ENCODE measurements around the gene MMD2. TPM values are rescaled to one million over a fixed set of nuclear protein-coding genes. Genes with fewer than 3 reads are reported as not detected.

Gene MMD2
- total and polyA plus RNA-seq, 2 experiments from 2014 or later: not detected

- Histone ChIP-seq H3K4me2 (ENCODE audit: unreplicated experiment) (no peak overlapping the region), H3K79me2 (ENCODE audit: insufficient read depth) (no peaks in the 10 kb centered on the region), H3K27ac (no peak overlapping the region), H3K4me1 (ENCODE audit: insufficient read depth) (no peaks in the 10 kb centered on the region), H3K9me2 (ENCODE audit: insufficient read depth) (no peaks in the 10 kb centered on the region), H3K9me3 (ENCODE audit: low read depth) (no peaks in the 10 kb centered on the region), H3K4me3 (no peak overlapping the region), H3K36me3 (ENCODE audit: low read depth) (no peaks in the 10 kb centered on the region), H2AFZ (no peak overlapping the region), H3F3A (ENCODE audit: insufficient read depth) (no peaks in the 10 kb centered on the region), H3K9ac (no peak overlapping the region), H3K27me3 (replicated peaks; ENCODE audit: insufficient read depth) (peaks cover 4% of the 10 kb centered on the region; the same call in 1 of the 2 replicates), H4K20me1 (ENCODE audit: insufficient read depth) (no peaks in the 10 kb centered on the region)
- no peak for TF ChIP-seq EZH2 (IDR thresholded peaks at IDR 0.05; ENCODE audit: insufficient read depth, poor library complexity, severe bottlenecking)
- in situ Hi-C loops (cut with MboI): no loop called here
- WGBS, 2 experiments (ENCODE audit: low coverage in 1 of 2, low lambda C conversion rate in 2 of 2, missing lambda C conversion rate in 2 of 2): 56 to 64% methylated on average over 7 of the region's 7 CpGs
- no peak for DNase-seq
Measured at GRCh38 chr7:4937411-4937810, 21.6 kb downstream of the MMD2 start.

- H3K4me3 ChIP-seq: no peak overlapping the region
- WGBS, 2 experiments (ENCODE audit: low coverage in 1 of 2, low lambda C conversion rate in 2 of 2, missing lambda C conversion rate in 2 of 2): 56 to 59% methylated on average over 15 of the region's 15 CpGs
- H2AFZ ChIP-seq: no peak overlapping the region
- no peak overlapping the region for H3K9ac ChIP-seq
- no peak overlapping the region for H3K27ac ChIP-seq
- H3K27me3 ChIP-seq (replicated peaks; ENCODE audit: insufficient read depth): peaks cover 4% of the 10 kb centered on the region; the same call in 1 of the 2 replicates
- H3K9me3 ChIP-seq (ENCODE audit: low read depth): no peaks in the 10 kb centered on the region
- DNase-seq: no peak
- TF ChIP-seq EZH2 (IDR thresholded peaks at IDR 0.05; ENCODE audit: insufficient read depth, poor library complexity, severe bottlenecking): no peak
- TF ChIP-seq EZH2phosphoT487 (IDR thresholded peaks at IDR 0.05; ENCODE audit: insufficient read depth, low read depth): no peak
- no peaks in the 10 kb centered on the region for H3F3A ChIP-seq (ENCODE audit: insufficient read depth)
- no peaks in the 10 kb centered on the region for H3K36me3 ChIP-seq (ENCODE audit: low read depth)
- H3K9me2 ChIP-seq (ENCODE audit: insufficient read depth): no peaks in the 10 kb centered on the region
- no peaks in the 10 kb centered on the region for H4K20me1 ChIP-seq (ENCODE audit: insufficient read depth)
- no peaks in the 10 kb centered on the region for H3K4me1 ChIP-seq (ENCODE audit: insufficient read depth)
- in situ Hi-C loops (cut with MboI): no loop called here
- no peak overlapping the region for H3K4me2 ChIP-seq (ENCODE audit: unreplicated experiment)
- no peaks in the 10 kb centered on the region for H3K79me2 ChIP-seq (ENCODE audit: insufficient read depth)
Measured at GRCh38 chr7:4934419-4935025, 24.5 kb downstream of the MMD2 start.

GRCh38 chr7:4931943-4932342 is 27.0 kb downstream of the MMD2 start:
- Histone ChIP-seq H3K9me2 (ENCODE audit: insufficient read depth) (no peaks in the 10 kb centered on the region), H3K4me2 (ENCODE audit: unreplicated experiment) (no peak overlapping the region), H3F3A (ENCODE audit: insufficient read depth) (no peaks in the 10 kb centered on the region), H3K9me3 (ENCODE audit: low read depth) (no peaks in the 10 kb centered on the region), H3K4me3 (no peak overlapping the region), H3K9ac (no peak overlapping the region), H3K36me3 (ENCODE audit: low read depth) (no peaks in the 10 kb centered on the region), H3K27me3 (replicated peaks; ENCODE audit: insufficient read depth) (no peaks in the 10 kb centered on the region), H4K20me1 (ENCODE audit: insufficient read depth) (no peaks in the 10 kb centered on the region), H2AFZ (no peak overlapping the region), H3K4me1 (ENCODE audit: insufficient read depth) (no peaks in the 10 kb centered on the region), H3K79me2 (ENCODE audit: insufficient read depth) (no peaks in the 10 kb centered on the region), H3K27ac (no peak overlapping the region)
- no peak for DNase-seq
- in situ Hi-C loops (cut with MboI): no loop called here
- 42 to 46% methylated on average over 12 of the region's 12 CpGs for WGBS, 2 experiments (ENCODE audit: low coverage in 1 of 2, low lambda C conversion rate in 2 of 2, missing lambda C conversion rate in 2 of 2)
- TF ChIP-seq EZH2 (IDR thresholded peaks at IDR 0.05; ENCODE audit: insufficient read depth, poor library complexity, severe bottlenecking) (no peak), EZH2phosphoT487 (IDR thresholded peaks at IDR 0.05; ENCODE audit: insufficient read depth, low read depth) (no peak)

GRCh38 chr7:4929005-4929404 is 30.0 kb downstream of the MMD2 start:
- Histone ChIP-seq H3K36me3 (ENCODE audit: low read depth) (no peaks in the 10 kb centered on the region), H3K27ac (no peak overlapping the region), H3K27me3 (replicated peaks; ENCODE audit: insufficient read depth) (no peaks in the 10 kb centered on the region), H3K9me2 (ENCODE audit: insufficient read depth) (no peaks in the 10 kb centered on the region), H3K4me2 (ENCODE audit: unreplicated experiment) (no peak overlapping the region), H3K79me2 (ENCODE audit: insufficient read depth) (no peaks in the 10 kb centered on the region), H3K4me3 (no peak overlapping the region), H3F3A (ENCODE audit: insufficient read depth) (no peaks in the 10 kb centered on the region), H3K9me3 (ENCODE audit: low read depth) (no peaks in the 10 kb centered on the region), H2AFZ (no peak overlapping the region), H3K4me1 (ENCODE audit: insufficient read depth) (no peaks in the 10 kb centered on the region), H3K9ac (no peak overlapping the region), H4K20me1 (ENCODE audit: insufficient read depth) (no peaks in the 10 kb centered on the region)
- TF ChIP-seq EZH2 (IDR thresholded peaks at IDR 0.05; ENCODE audit: insufficient read depth, poor library complexity, severe bottlenecking) (no peak), EZH2phosphoT487 (IDR thresholded peaks at IDR 0.05; ENCODE audit: insufficient read depth, low read depth) (no peak)
- no peak for DNase-seq
- WGBS, 2 experiments (ENCODE audit: low coverage in 1 of 2, low lambda C conversion rate in 2 of 2, missing lambda C conversion rate in 2 of 2): 55 to 58% methylated on average over 8 of the region's 8 CpGs
- in situ Hi-C loops (cut with MboI): no loop called here

GRCh38 chr7:4928445-4928844 is 30.5 kb downstream of the MMD2 start:
- Histone ChIP-seq H3K9me3 (ENCODE audit: low read depth) (no peaks in the 10 kb centered on the region), H3K36me3 (ENCODE audit: low read depth) (no peaks in the 10 kb centered on the region), H3K27me3 (replicated peaks; ENCODE audit: insufficient read depth) (no peaks in the 10 kb centered on the region), H3K4me1 (ENCODE audit: insufficient read depth) (no peaks in the 10 kb centered on the region), H3F3A (ENCODE audit: insufficient read depth) (no peaks in the 10 kb centered on the region), H3K9me2 (ENCODE audit: insufficient read depth) (no peaks in the 10 kb centered on the region), H3K27ac (no peak overlapping the region), H3K79me2 (ENCODE audit: insufficient read depth) (no peaks in the 10 kb centered on the region), H2AFZ (no peak overlapping the region), H3K4me3 (no peak overlapping the region), H4K20me1 (ENCODE audit: insufficient read depth) (no peaks in the 10 kb centered on the region), H3K9ac (no peak overlapping the region), H3K4me2 (ENCODE audit: unreplicated experiment) (no peak overlapping the region)
- TF ChIP-seq EZH2phosphoT487 (IDR thresholded peaks at IDR 0.05; ENCODE audit: insufficient read depth, low read depth): no peak
- TF ChIP-seq EZH2 (IDR thresholded peaks at IDR 0.05; ENCODE audit: insufficient read depth, poor library complexity, severe bottlenecking): no peak
- no peak for DNase-seq
- 60 to 63% methylated on average over 2 of the region's 2 CpGs for WGBS, 2 experiments (ENCODE audit: low coverage in 1 of 2, low lambda C conversion rate in 2 of 2, missing lambda C conversion rate in 2 of 2)
- in situ Hi-C loops (cut with MboI): no loop called here

Measured in GM23248 (cell line).